ENCODE results near the gene TLE7. TPM values are rescaled to one million over a fixed set of nuclear protein-coding genes. Genes with fewer than 3 reads are reported as not detected.
A peak's percentile ranks its signal among the peaks of the same experiment; 100 is the strongest.

TLE7 gene
- total RNA-seq = not detected in 2 replicates

DNA sequence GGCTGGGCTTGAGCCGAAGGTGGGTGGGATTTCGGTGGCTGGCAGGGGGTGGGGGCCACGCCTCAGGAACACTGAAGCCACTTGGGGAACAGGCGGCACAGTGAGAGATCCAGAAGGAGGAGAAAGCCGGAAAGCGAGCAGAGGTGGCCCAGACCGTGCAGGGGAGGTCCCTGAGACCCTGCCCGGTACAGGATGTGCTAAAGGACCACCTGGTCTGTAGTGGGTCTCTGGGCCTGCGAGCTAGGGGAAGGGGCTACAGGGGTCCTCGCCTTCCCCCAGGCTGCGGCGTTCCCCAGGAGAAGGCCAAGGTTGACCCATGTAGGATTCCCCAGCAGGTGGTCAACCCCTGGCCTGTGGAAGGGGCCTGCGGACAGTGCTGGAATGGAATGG, at the start of gene TLE7:
TLE7 (minus strand) TSS at position 4 of the 390 bp plus-strand sequence. CDS start 8,730 bp downstream, outside the sequence.
- no peak for TF ChIP-seq CTCF (IDR thresholded peaks at IDR 0.05)
- Mint-ChIP-seq H3K27me3 (peaks cover 16% of the 10 kb centered on the region), H3K4me1 (no peaks in the 10 kb centered on the region), H3K9me3 (peaks cover 16% of the 10 kb centered on the region), H3K4me3 (no peak within 1 kb of the TSS), H3K36me3 (ENCODE audit: low read depth) (peaks cover 6% of the 10 kb centered on the region), H3K27ac (no peak within 1 kb of the TSS)
- no peak for DNase-seq
- CTCF ChIA-PET = interaction anchor here (1.2 kb wide), 1 partner anchor 169 kb away, joined by 5 read pairs; no protein-coding TSS in a partner anchor
- POLR2A ChIA-PET = no interaction called here
- intact Hi-C loops (cut with micrococcal nuclease) = no loop called here
- no peak for ATAC-seq (ENCODE audit: low read depth)

- TF ChIP-seq CTCF (IDR thresholded peaks at IDR 0.05) = no peak
- CTCF ChIA-PET = interaction anchor here (1.9 kb wide), 1 partner anchor 9 kb away, joined by 5 read pairs; no protein-coding TSS in a partner anchor
- Mint-ChIP-seq H3K9me3 (no peaks in the 10 kb centered on the region), H3K27me3 (peaks cover 13% of the 10 kb centered on the region), H3K27ac (no peak overlapping the region), H3K36me3 (ENCODE audit: low read depth) (no peaks in the 10 kb centered on the region), H3K4me3 (no peak overlapping the region), H3K4me1 (no peaks in the 10 kb centered on the region)
- no peak for ATAC-seq (ENCODE audit: low read depth)
- POLR2A ChIA-PET = no interaction called here
- intact Hi-C loops (cut with micrococcal nuclease) = no loop called here
- DNase-seq = no peak
Observed at GRCh38 chr16:71491054-71491453, 49.2 kb upstream of the TLE7 start.

DNA sequence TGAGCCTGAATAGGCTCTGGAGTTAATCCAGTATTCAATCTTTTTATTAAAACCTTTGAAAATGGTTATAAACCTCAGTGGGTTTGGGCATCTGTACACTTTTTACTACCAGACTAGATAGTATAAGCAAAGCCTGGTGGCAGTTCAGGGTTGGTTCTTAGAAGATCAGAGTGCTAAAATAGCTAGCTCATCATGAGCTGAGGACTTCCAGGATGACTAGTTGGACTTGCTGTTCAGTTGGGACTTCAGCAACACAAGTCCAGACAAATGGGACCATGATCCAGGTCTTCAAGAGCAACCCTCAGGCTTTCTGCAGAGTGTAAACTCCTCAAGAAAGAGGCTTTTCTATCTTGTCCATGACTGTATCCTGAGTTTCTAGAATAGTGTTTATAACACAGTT, 48.5 kb upstream of the TLE7 start:
- intact Hi-C loops (cut with micrococcal nuclease) = no loop called here
- ATAC-seq (ENCODE audit: low read depth) (no peak), DNase-seq (no peak)
- no peak for TF ChIP-seq CTCF (IDR thresholded peaks at IDR 0.05)
- Mint-ChIP-seq H3K27ac (no peak overlapping the region), H3K36me3 (ENCODE audit: low read depth) (no peaks in the 10 kb centered on the region), H3K4me3 (no peak overlapping the region), H3K9me3 (no peaks in the 10 kb centered on the region), H3K27me3 (peaks cover 11% of the 10 kb centered on the region), H3K4me1 (no peaks in the 10 kb centered on the region)
- CTCF ChIA-PET = interaction anchor here (1.9 kb wide), 1 partner anchor 9 kb away, joined by 5 read pairs; no protein-coding TSS in a partner anchor
- POLR2A ChIA-PET = no interaction called here

DNA sequence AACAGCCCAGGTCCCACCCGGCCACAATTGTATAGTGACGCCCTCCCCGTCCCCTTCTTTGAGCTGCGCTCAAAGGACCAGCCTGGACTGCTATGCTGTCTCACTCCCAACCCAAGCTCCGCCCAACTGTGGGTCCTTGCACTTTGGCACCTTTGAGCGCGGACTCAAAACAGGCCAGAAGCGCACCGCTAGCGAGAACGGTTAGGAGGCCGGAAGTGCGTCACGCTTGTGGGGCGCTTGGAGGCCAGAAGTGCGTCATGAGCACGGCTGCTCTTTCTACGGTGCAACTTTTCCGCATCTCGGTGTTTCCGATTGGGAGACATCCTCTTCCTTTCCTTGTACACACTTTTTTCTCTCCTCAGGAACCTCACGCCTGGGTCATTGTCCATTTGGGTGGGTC, 47.3 kb upstream of the TLE7 start, which contains the start of gene ZNF19:
ZNF19 (minus strand) TSS at position 203 of the 400 bp plus-strand sequence. CDS start 7,210 bp downstream, outside the sequence.
- Mint-ChIP-seq H3K4me3 (no peak within 1 kb of the TSS), H3K27ac (no peak within 1 kb of the TSS), H3K4me1 (peaks cover 7% of the 10 kb centered on the region), H3K9me3 (no peaks in the 10 kb centered on the region), H3K27me3 (peaks cover 11% of the 10 kb centered on the region), H3K36me3 (ENCODE audit: low read depth) (no peaks in the 10 kb centered on the region)
- no peak for DNase-seq
- ChIA-PET POLR2A (no interaction called here), CTCF (interaction anchor here (0.7 to 1.2 kb wide), 2 partner anchors 10 to 121 kb away, joined by 3 to 4 read pairs; no protein-coding TSS in a partner anchor)
- intact Hi-C loops (cut with micrococcal nuclease) = loop anchor here (10.0 kb wide), 1 partner anchor 316 kb away; the partner anchor contains the start of gene AP1G1
- no peak for ATAC-seq (ENCODE audit: low read depth)
- no peak for TF ChIP-seq CTCF (IDR thresholded peaks at IDR 0.05)

GRCh38 chr16:71484006-71484893, 42.4 kb upstream of the TLE7 start:
- no peak for TF ChIP-seq CTCF (IDR thresholded peaks at IDR 0.05)
- intact Hi-C loops (cut with micrococcal nuclease) = loop anchor here (1.0 to 10.0 kb wide), 7 partner anchors 17 to 609 kb away; partner anchors contain the start of genes AP1G1, CMTR2, DHX38 and TXNL4B

More at GRCh38 chr16:71484006-71484893, 42.4 kb upstream of the TLE7 start:
- Mint-ChIP-seq H3K9me3 (no peaks in the 10 kb centered on the region), H3K36me3 (ENCODE audit: low read depth) (peaks cover 4% of the 10 kb centered on the region), H3K27ac (peak overlapping the region; percentile 92), H3K4me3 (peak overlapping the region; percentile 89), H3K4me1 (peaks cover 17% of the 10 kb centered on the region), H3K27me3 (peaks cover 8% of the 10 kb centered on the region)
- ATAC-seq (ENCODE audit: low read depth) (peak; percentile 85), DNase-seq (peak; percentile 75)
- ChIA-PET CTCF (interaction anchor here (1.0 to 1.7 kb wide), 4 partner anchors 22 to 127 kb away, joined by 3 to 10 read pairs (median 4); partner anchors contain the start of gene ZNF23), POLR2A (interaction anchor here (0.6 to 3.0 kb wide), 8 partner anchors 21 to 398 kb away, joined by 3 to 94 read pairs (median 7); partner anchors contain the start of genes CMTR2 and ZNF23)

Measured in activated B cell treated with CpG ODN at 0.5 μM for 24 hours (primary cell).